AG09319 (cell line): Measurements from ENCODE around the gene CBFA2T2.
A peak's percentile ranks its signal among the peaks of the same experiment; 100 is the strongest.

Experiments
- DNase-seq: peaks from one replicate; pipeline ENCODE4 v3.0.0-alpha.2; 2010; ENCODE audit warnings: low read depth; ENCODE audit errors: extremely low read depth
- CTCF ChIP-seq: IDR thresholded peaks from 2 replicates; pipeline ENCODE4 v1.5.1; 2011; ENCODE audit warnings: low read depth, mild to moderate bottlenecking, inconsistent platforms, low read length, moderate library complexity

The CBFA2T2 gene

GRCh38 chr20:33521461-33521860 lies 31.6 kb downstream of the CBFA2T2 start:
- DNase-seq, result no peak
- no peak for TF ChIP-seq CTCF

GRCh38 chr20:33522256-33522820 lies 32.4 kb downstream of the CBFA2T2 start:
- no peak for TF ChIP-seq CTCF
- no peak for DNase-seq

GRCh38 chr20:33524261-33524660 lies 34.4 kb downstream of the CBFA2T2 start:
- TF ChIP-seq CTCF, result no peak
- no peak for DNase-seq

GRCh38 chr20:33526769-33527168 lies 36.9 kb downstream of the CBFA2T2 start:
- TF ChIP-seq CTCF, result no peak
- no peak for DNase-seq

GRCh38 chr20:33531047-33531877 lies 41.4 kb downstream of the CBFA2T2 start:
- no peak for TF ChIP-seq CTCF
- peak; percentile 18 for DNase-seq

GRCh38 chr20:33531885-33532284 lies 42.0 kb downstream of the CBFA2T2 start:
- no peak for DNase-seq

More at GRCh38 chr20:33531885-33532284, 42.0 kb downstream of the CBFA2T2 start:
- no peak for TF ChIP-seq CTCF
